AG08396 (cell line): ENCODE data around the gene DOCK1.

Experiments used
- DNase-seq: peaks from one replicate; pipeline ENCODE4 v3.0.0; 2012; ENCODE audit warnings: low spot score, mixed read lengths

The DOCK1 gene

GRCh38 chr10:126955396-126955795 lies 50.2 kb downstream of the DOCK1 start:
- DNase-seq, result no peak

GRCh38 chr10:126955934-126956711 lies 50.9 kb downstream of the DOCK1 start:
- no peak for DNase-seq

GRCh38 chr10:126956712-126957108 lies 51.5 kb downstream of the DOCK1 start:
- DNase-seq, result no peak

GRCh38 chr10:126957111-126957510 lies 51.9 kb downstream of the DOCK1 start:
- no peak for DNase-seq

GRCh38 chr10:126959431-126959830 lies 54.2 kb downstream of the DOCK1 start:
- DNase-seq, result no peak

- DNase-seq, result no peak
Observed at GRCh38 chr10:126959906-126960685, 54.9 kb downstream of the DOCK1 start.

- DNase-seq, result no peak
Observed at GRCh38 chr10:126963354-126963753, 58.1 kb downstream of the DOCK1 start.

- DNase-seq, result no peak
Observed at GRCh38 chr10:126964190-126964589, 59.0 kb downstream of the DOCK1 start.

GRCh38 chr10:126966938-126967337 lies 61.7 kb downstream of the DOCK1 start:
- DNase-seq, result no peak

GRCh38 chr10:126969310-126969709 lies 64.1 kb downstream of the DOCK1 start:
- no peak for DNase-seq

- peak; percentile 84 for DNase-seq
Observed at GRCh38 chr10:126972635-126973414, 67.6 kb downstream of the DOCK1 start.

- no peak for DNase-seq
Observed at GRCh38 chr10:126975221-126975620, 70.0 kb downstream of the DOCK1 start.

- DNase-seq, result no peak
Observed at GRCh38 chr10:126977216-126977615, 72.0 kb downstream of the DOCK1 start.

GRCh38 chr10:126979311-126979710 lies 74.1 kb downstream of the DOCK1 start:
- DNase-seq, result no peak

- DNase-seq, result no peak
Observed at GRCh38 chr10:126993208-126993607, 88.0 kb downstream of the DOCK1 start.

GRCh38 chr10:126997801-126998590 lies 92.8 kb downstream of the DOCK1 start:
- no peak for DNase-seq

- no peak for DNase-seq
Observed at GRCh38 chr10:127000598-127000997, 95.4 kb downstream of the DOCK1 start.

GRCh38 chr10:127003032-127003685 lies 97.9 kb downstream of the DOCK1 start:
- no peak for DNase-seq

GRCh38 chr10:127006453-127006852 lies 101.2 kb downstream of the DOCK1 start:
- DNase-seq, result no peak

GRCh38 chr10:127009366-127009765 lies 104.1 kb downstream of the DOCK1 start:
- DNase-seq, result no peak

- DNase-seq, result no peak
Observed at GRCh38 chr10:127011174-127011573, 105.9 kb downstream of the DOCK1 start.
